Left hindlimb (tissue), 1 donor: ENCODE results near the gene ATXN2L.
"Not testable (repeated sequence)": the region's sequence is repeated elsewhere in the genome, so short reads cannot be mapped to it uniquely, and the experiment has no call there.

ENCODE experiments used
- DNase-seq: peaks from one replicate; pipeline ENCODE4 v3.0.0-alpha.2; 2018

Gene ATXN2L, protein sequence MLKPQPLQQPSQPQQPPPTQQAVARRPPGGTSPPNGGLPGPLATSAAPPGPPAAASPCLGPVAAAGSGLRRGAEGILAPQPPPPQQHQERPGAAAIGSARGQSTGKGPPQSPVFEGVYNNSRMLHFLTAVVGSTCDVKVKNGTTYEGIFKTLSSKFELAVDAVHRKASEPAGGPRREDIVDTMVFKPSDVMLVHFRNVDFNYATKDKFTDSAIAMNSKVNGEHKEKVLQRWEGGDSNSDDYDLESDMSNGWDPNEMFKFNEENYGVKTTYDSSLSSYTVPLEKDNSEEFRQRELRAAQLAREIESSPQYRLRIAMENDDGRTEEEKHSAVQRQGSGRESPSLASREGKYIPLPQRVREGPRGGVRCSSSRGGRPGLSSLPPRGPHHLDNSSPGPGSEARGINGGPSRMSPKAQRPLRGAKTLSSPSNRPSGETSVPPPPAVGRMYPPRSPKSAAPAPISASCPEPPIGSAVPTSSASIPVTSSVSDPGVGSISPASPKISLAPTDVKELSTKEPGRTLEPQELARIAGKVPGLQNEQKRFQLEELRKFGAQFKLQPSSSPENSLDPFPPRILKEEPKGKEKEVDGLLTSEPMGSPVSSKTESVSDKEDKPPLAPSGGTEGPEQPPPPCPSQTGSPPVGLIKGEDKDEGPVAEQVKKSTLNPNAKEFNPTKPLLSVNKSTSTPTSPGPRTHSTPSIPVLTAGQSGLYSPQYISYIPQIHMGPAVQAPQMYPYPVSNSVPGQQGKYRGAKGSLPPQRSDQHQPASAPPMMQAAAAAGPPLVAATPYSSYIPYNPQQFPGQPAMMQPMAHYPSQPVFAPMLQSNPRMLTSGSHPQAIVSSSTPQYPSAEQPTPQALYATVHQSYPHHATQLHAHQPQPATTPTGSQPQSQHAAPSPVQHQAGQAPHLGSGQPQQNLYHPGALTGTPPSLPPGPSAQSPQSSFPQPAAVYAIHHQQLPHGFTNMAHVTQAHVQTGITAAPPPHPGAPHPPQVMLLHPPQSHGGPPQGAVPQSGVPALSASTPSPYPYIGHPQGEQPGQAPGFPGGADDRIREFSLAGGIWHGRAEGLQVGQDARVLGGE

DNA sequence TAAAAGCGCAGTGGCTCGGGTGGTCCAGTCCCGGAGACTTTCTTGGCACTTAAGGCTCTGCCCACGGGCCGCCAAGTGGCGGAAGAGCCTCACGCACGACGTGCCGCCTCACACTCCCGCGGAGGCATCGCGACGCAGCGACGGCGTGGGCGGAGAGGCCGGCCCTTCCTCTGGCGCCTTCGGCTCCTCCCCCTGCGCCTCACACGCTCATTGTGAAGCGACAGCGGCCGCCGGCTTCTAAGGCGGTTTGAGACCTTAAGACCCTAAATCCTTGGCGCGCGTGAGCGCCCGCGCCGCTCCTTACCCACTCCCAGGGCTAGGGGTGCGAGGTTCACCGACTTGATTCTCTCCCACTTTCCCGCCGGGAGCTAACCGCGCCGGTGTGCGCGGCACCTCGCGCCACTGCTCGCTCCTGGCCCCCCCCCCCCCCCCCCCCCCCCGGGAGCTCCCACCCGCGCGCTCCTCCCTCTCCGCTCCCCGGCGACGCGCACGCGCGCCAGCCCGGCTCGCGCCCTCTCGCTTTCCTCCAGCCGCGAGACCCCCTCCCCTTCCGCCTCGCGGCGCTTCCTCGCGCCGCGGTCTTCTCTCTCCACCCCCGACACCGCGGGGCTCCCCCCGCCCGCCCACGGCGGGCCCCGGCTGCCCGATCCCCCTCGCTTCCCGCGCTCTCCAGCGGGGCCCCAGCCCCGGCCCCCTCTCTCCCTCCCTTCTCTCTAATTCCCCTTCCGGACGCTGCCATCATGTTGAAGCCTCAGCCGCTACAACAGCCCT, at the start of gene ATXN2L:
TSS of gene ATXN2L (plus strand) at position 480 of the 771 bp plus-strand sequence. CDS start at position 741, 261 bp downstream.
- DNase-seq, result peak; percentile 95

- DNase-seq, result not testable (repeated sequence)
Measured at GRCh38 chr16:28781697-28782096, 41.1 kb upstream of the ATXN2L start.

DNA sequence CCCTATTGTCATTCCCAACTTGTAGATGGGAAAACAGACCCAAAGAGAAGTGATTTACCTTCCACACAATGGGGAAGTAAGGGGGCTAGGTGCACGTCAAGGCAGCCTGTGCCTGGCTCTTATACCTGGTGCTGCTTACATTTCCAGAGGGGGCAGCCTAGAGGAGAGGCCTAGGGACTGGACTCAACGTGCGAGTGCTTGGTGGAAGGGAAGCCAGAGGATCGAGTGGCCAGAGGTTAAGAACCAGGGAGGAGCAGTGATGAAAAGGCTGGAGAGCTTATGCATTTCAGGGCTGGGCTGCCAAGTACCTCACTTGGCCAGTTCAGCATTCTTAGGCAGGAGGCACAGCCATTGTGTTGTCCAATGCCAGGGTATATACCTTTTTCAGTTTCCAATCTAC, 40.4 kb upstream of the ATXN2L start:
- DNase-seq, result not testable (repeated sequence)

DNA sequence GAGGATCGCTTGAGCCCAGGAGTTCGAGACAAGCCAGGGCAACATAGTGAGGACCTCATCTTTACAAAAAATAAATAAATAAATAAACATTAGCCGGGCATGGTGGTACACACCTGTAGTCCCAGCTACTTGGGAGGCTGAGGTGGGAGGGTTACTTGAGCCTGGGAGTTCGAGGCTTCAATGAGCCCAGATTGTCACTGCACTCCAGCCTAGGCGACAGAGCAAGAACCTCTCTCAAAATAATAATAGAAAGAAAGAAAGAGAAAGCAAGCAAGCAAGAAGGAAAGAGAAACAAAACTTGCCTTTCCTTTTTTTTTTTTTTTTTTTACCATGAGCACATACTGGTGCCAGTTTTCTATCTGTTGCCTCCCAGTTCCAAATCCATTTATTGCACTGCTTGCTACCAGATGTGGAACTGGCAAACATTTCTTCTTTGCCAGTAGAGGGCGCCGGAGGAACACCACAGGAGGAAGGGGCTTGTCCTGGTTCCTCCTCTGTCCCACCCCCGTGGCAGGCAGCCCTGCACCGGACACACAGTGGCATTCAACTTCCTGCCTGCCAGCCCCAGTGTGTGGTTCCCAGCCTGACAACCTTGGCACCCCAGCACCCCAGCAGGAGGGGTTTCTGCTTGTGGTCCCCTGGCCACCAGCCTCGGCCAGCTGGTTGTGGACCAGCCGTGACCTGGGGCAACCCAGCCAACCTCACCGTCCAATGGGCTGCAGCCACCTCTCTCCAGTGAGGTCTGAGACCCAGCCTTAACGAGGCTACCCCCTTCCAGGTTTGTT, 20.4 kb upstream of the ATXN2L start:
- peak; percentile 55 for DNase-seq

GRCh38 chr16:28807445-28808120, 15.2 kb upstream of the ATXN2L start:
- not testable (repeated sequence) for DNase-seq

DNA sequence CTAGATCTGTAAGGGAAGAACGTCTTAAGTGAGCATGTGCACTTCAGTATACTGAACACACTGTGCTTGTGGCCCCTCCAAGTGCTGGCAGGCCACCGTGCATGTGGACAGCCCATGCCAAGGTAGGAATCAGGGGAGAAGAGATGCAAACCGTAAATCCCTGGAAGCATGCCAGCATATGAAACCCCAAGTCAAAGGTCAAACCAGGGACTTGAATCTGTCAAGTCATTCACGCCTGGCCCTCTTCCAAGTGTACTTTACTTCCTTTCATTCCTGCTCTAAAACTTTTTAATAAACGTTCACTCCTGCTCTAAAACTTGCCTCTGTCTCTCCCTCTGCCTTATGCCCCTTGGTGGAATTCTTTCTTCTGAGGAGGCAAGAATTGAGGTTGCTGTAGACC, 2.8 kb upstream of the ATXN2L start:
- no peak for DNase-seq

- DNase-seq, result not testable (repeated sequence)
Measured at GRCh38 chr16:28820546-28820945, 2.3 kb upstream of the ATXN2L start.

DNA sequence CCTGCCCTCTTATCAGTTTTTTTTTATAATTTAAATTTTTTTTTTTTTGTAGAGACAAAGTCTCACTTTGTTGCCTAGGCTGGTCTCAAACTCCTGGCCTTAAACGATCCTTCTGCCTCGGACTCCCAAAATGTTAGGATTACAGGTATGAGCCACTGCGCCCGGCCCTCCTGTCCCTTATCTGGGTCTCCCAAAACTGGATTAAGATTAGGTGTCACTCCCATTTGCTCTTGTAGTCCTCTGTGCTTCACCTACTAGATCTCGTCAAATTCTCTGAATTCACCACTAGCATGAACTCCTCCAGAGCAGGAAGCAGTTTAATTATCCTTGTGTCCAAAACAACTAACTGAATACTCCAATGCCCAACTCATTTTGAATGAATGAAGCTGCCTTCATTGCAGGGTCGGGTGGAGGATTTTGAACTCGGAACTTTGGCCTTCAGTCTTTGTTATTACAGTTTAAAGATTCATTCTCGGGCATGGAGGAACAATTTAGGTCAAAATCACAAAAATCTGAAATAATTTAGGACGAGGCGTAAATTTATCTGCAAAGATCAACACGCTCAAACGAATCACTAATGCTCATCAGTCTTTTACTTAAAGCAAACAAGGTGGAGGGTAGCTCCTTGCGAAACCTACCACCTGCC, 802 bp upstream of the ATXN2L start:
- DNase-seq, result no peak

DNA sequence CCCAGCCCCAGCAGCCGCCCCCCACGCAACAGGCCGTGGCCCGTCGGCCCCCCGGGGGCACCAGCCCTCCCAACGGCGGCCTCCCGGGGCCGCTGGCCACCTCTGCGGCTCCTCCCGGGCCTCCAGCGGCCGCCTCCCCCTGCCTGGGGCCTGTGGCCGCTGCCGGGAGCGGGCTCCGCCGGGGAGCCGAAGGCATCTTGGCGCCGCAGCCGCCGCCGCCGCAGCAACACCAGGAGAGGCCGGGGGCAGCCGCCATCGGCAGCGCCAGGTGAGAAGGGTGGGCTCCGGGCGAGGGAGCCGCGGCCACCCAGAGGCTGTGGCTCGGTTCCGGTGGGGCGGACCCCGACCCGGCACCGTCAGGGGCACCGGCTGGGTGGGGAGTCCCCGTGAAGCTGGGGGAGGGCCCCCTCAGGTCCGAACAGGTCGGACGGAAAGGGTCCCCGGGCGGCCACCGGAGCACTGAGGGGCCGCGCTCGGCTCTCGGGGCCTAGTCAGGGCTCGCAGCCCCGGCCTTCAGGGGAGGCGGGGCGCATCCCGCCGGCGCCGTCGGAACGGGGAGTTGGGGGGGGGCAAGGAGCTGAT, 583 bp downstream of the ATXN2L start:
- no peak for DNase-seq

GRCh38 chr16:28823873-28824716, 1.3 kb downstream of the ATXN2L start:
- peak; percentile 99 for DNase-seq

- no peak for DNase-seq
Measured at GRCh38 chr16:28824717-28824973, 1.8 kb downstream of the ATXN2L start.

- no peak for DNase-seq
Measured at GRCh38 chr16:28826141-28826540, 3.3 kb downstream of the ATXN2L start.

DNA sequence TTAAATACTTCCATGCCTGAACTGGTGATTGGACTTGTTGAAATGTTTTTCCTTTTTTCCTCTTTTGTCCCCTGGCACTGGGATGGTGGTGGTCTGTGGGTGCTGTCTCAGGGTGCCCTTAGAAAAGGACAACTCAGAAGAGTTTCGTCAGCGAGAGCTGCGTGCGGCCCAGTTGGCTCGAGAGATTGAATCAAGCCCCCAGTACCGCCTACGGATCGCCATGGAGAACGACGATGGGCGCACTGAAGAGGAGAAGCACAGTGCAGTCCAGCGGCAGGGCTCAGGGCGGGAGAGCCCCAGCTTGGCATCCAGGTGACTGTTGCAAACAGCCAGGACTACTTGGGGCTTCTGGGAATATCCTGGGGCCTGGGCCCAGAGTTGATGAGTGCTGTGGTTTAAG, 6.9 kb downstream of the ATXN2L start:
- no peak for DNase-seq

DNA sequence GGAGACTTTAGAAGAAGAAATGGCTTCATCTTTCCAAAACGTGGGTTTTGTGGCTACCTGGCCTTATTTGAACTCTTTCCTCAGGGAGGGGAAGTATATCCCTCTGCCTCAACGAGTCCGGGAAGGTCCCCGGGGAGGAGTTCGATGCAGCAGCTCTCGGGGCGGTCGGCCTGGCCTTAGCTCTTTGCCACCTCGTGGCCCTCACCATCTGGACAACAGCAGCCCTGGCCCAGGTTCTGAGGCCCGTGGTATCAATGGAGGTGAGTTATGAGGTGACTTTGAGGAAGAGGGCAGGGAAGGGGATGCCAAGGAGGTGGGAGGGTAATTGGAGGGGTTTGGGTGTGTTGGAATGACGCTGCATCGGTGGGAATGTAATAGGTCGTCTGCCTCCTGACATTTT, 7.7 kb downstream of the ATXN2L start:
- DNase-seq, result no peak

- DNase-seq, result no peak
Measured at GRCh38 chr16:28834349-28834748, 11.6 kb downstream of the ATXN2L start.

DNA sequence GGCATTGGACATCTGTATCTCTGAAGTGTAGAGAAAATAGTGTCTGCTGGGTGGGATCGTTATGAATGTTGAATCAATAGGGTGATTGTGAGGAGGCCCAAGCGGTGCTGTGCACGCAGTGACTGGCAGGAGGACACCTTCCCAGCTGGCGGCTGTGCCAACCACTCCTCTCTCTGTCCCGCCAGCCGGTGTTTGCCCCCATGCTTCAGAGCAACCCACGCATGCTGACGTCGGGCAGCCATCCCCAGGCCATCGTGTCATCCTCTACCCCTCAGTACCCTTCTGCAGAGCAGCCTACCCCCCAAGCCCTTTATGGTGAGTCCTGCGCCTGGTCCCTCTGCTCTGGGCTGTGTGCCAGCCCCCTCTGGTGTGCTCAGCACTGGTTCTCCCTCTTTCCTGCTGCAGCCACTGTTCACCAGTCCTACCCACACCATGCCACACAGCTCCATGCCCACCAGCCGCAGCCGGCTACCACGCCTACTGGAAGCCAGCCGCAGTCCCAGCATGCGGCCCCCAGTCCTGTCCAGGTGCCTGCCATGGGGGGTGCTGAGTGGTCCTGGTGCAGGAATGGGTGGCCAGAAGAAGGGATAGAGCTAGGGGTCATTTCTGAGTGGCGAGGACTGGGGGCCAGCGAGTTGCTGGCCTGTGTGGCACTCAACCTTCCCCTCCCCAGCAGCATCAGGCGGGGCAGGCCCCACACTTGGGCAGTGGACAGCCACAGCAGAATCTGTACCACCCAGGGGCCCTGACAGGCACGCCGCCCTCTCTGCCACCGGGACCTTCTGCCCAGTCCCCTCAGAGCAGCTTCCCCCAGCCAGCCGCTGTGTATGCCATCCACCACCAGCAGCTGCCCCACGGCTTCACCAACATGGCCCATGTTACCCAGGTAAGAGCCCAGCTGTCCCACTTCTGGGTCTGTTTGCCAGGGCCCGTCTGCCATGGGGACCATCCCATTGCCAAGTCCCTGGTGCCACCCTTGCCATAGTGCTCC, 12.4 kb downstream of the ATXN2L start:
- no peak for DNase-seq

- no peak for DNase-seq
Measured at GRCh38 chr16:28835864-28836760, 13.3 kb downstream of the ATXN2L start.
